Measurements from ENCODE around the gene RFX4. TPM values are rescaled to one million over a fixed set of nuclear protein-coding genes. Genes with fewer than 3 reads are reported as not detected.

Gene RFX4
- total and polyA plus RNA-seq, 2 donors (not counting 3 experiments of a cell fraction or from before 2014, with no cell fraction given): not detected

GRCh38 chr12:106709068-106709511 is 126.3 kb downstream of the RFX4 start:
- FAIRE-seq: no peak
- H3K79me2 ChIP-seq (ENCODE audit: control insufficient read depth, insufficient read depth, low read length): no peaks in the 10 kb centered on the region
- H3K4me3 ChIP-seq (replicated peaks in 1 of 3; ENCODE audit: insufficient read depth in 1 of 3, low read depth in 1 of 3, low read length in 3 of 3): no peak overlapping the region
- H2AFZ ChIP-seq (ENCODE audit: low read depth, low read length): no peak overlapping the region
- DNase-seq (ENCODE audit: low read depth, low spot score): no peak
- H3K27me3 ChIP-seq (ENCODE audit: control insufficient read depth in 2 of 2, insufficient read depth in 2 of 2, low read length in 2 of 2): peaks cover 0 to 2% of the 10 kb centered on the region in 2 experiments
- H3K4me1 ChIP-seq (ENCODE audit: control insufficient read depth, extremely low read depth, insufficient read depth, low read length): no peaks in the 10 kb centered on the region
- H3K9me1 ChIP-seq (replicated peaks; ENCODE audit: control insufficient read depth, extremely low read depth, insufficient read depth, low read length): no peaks in the 10 kb centered on the region
- intact Hi-C loops (cut with micrococcal nuclease): no loop called here
- TF ChIP-seq JUN (IDR thresholded peaks at IDR 0.05; ENCODE audit: borderline replicate concordance, insufficient read depth, insufficient read length, low read depth) (no peak), CTCF (IDR thresholded peaks at IDR 0.05; ENCODE audit: extremely low read depth in 1 of 2, insufficient read depth in 1 of 2, low read depth in 1 of 2, low read length in 2 of 2) (no peak), EZH2 (IDR thresholded peaks at IDR 0.05; ENCODE audit: borderline replicate concordance, low read depth, low read length, severe bottlenecking) (no peak), MYC (IDR thresholded peaks at IDR 0.05; ENCODE audit: low read depth, low read length) (no peak), MAX (IDR thresholded peaks at IDR 0.05; ENCODE audit: insufficient read depth, insufficient read length) (no peak), POLR2AphosphoS5 (IDR thresholded peaks at IDR 0.05; ENCODE audit: insufficient read depth, low read depth, low read length) (no peak), GATA2 (IDR thresholded peaks at IDR 0.05; ENCODE audit: insufficient read depth, insufficient read length, low read depth, low read length) (no peak), POLR2A (IDR thresholded peaks at IDR 0.05; ENCODE audit: low read depth, low read length) (no peak), FOS (IDR thresholded peaks at IDR 0.05; ENCODE audit: borderline replicate concordance, insufficient read depth, low read length) (no peak)
- no peak overlapping the region for H3K27ac ChIP-seq (ENCODE audit: insufficient read depth, low read depth, low read length)
- CTCF ChIA-PET: interaction anchor here (1.4 to 1.6 kb wide), 2 partner anchors 10 to 14 kb away, joined by 3 read pairs; no protein-coding TSS in a partner anchor
- H3K9ac ChIP-seq (replicated peaks; ENCODE audit: extremely low read depth, insufficient read depth, low read length): no peak overlapping the region
- no peak overlapping the region for H3K4me2 ChIP-seq (ENCODE audit: insufficient read depth, low read length)
- no peaks in the 10 kb centered on the region for H4K20me1 ChIP-seq (replicated peaks; ENCODE audit: control insufficient read depth, extremely low read depth, insufficient read depth, low read length)
- BruUV-seq (replicated peaks): no TSS peak
- dilution Hi-C loops (cut with MboI; ENCODE audit: extremely low pct_ligation_motif_present, low sequenced_read_pairs): no loop called here
- no peaks in the 10 kb centered on the region for H3K36me3 ChIP-seq (ENCODE audit: control insufficient read depth in 2 of 2, extremely low read depth in 1 of 2, insufficient read depth in 2 of 2, low read length in 2 of 2)
- POLR2A ChIA-PET: no interaction called here
- H3K9me3 ChIP-seq (replicated peaks; ENCODE audit: control insufficient read depth, insufficient read depth, low read length): no peaks in the 10 kb centered on the region

All from endothelial cell of umbilical vein (primary cell).